Aortic smooth muscle cell (primary cell): Measurements from ENCODE around the gene PCDHGB6. TPM values are rescaled to one million over a fixed set of nuclear protein-coding genes. Genes with fewer than 3 reads are reported as not detected.

Experiments used
- total RNA-seq: library from RNA; depleted of rRNA; stranded (reverse); fragments of >200 nt; gene quantifications from 2 replicates; pipeline ENCODE4 v1.2.3, GENCODE V29; 2014

Gene PCDHGB6
- 3.3 and 4.7 TPM in 2 replicates for total RNA-seq

DNA sequence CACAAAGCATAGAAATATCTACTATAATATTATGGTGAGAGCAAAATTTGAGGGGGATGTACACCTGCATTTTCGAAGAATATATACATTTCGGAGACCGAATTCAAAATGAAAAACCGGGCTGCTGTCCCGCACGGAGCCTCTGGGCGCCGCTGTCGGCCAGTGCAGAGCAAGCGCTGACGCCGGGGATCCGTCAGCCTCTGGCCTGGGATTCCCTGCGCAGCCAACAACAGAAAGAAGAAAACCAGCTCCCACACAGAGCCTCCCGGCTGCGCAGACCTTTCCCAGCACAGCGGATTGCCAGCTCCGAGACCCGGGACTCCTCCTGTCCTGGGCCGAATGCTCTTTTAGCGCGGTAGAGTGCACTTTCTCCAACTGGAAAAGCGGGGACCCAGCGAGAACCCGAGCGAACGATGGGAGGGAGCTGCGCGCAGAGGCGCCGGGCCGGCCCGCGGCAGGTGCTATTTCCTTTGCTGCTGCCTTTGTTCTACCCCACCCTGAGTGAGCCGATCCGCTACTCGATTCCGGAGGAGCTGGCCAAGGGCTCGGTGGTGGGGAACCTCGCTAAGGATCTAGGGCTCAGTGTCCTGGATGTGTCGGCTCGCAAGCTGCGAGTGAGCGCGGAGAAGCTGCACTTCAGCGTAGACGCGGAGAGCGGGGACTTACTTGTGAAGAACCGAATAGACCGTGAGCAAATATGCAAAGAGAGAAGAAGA, at the start of gene PCDHGB6:
Gene PCDHGB6, plus strand, starts transcription at position 232 of the 716 bp plus-strand sequence. Its CDS starts 182 bp downstream, at position 414.

DNA sequence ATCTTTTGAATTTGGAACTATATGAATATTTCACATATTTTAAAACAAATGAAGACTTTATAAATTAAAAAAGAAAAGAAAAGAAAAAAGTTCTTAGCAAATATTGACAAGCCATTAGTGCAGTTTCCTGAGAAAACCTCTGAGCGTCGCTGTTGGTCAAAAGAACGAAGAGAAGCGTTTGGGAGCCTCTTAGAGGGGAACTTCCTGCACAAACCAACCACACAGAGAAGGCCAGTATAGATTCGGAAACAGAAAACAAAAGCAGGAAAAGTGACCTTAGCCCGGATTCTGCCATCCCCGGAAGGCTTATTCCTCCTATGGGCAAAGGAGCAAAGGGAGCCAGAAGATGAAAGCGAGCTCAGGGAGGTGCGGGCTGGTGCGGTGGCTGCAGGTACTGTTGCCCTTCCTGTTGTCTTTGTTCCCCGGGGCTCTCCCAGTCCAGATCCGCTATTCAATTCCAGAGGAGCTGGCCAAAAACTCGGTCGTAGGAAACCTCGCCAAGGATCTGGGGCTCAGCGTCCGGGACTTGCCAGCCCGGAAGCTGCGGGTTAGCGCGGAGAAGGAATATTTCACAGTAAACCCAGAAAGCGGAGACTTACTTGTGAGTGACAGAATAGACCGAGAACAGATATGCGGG, 47.9 kb upstream of the PCDHGB6 start, which contains the start of gene PCDHGB2:
Gene PCDHGB2, plus strand, starts transcription at position 205 of the 637 bp plus-strand sequence. Its CDS starts 142 bp downstream, at position 347.

DNA sequence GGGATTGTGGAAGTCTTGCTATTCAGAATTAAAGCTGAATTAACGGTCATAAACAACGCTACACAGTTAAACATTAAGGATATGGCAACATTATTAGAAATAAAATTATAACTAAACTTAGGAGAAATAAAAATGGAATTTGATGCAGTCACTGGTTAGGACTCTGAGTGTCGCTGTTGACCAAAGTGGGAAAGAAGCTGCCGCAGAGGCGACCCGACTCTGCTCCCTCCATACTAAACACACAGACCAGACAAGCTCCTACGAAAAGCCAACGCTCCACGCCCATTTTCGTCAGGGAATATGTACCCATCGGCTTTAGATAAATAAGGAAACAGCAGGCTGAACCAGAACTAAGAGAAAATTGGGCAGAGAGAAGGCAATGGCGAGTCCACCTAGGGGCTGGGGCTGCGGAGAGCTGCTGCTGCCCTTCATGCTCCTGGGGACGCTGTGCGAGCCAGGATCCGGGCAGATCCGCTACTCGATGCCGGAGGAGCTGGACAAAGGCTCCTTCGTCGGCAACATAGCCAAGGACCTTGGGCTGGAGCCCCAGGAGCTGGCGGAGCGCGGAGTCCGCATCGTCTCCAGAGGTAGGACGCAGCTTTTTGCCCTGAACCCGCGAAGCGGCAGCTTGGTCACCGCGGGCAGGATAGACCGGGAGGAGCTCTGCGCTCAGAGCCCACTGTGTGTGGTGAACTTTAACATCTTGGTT, 43.7 kb upstream of the PCDHGB6 start, which contains the start of gene PCDHGA5:
Gene PCDHGA5, plus strand, starts transcription at position 211 of the 709 bp plus-strand sequence. Its CDS starts 169 bp downstream, at position 380.

DNA sequence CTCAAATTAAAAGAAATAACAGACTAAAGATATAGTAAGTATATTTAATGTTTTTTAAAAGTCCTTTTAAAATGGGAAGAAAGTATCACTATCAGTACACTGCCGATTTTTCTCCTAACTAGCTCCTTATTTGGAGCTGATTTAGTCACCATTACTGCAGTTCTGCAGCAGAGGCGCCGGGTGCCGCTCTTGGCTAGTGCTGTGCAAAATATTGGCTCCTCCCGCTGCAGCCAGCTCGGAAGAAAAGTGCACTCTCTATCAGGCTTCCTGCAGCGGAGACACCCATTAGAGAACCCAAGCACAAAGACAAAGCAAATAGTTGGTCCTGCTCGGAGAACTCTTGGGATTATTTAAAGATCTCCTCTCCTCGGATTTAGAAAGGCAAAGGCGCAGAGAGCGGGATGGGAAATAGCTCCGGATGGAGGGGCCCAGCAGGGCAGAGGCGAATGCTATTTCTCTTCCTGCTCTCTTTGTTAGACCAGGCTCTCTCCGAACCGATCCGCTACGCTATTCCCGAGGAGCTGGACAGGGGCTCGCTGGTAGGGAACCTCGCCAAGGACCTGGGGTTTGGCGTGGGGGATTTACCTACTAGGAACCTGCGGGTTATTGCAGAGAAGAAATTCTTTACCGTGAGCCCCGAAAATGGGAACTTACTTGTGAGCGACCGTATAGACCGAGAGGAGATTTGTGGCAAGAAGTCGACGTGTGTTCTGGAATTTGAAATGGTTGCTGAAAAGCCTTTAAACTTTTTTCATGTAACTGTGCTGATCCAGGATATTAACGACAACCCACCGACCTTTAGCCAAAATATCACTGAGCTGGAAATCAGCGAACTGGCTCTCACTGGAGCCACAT, 37.6 kb upstream of the PCDHGB6 start, which contains the start of gene PCDHGB3:
Gene PCDHGB3, plus strand, starts transcription at position 249 of the 855 bp plus-strand sequence. Its CDS starts 153 bp downstream, at position 402.

DNA sequence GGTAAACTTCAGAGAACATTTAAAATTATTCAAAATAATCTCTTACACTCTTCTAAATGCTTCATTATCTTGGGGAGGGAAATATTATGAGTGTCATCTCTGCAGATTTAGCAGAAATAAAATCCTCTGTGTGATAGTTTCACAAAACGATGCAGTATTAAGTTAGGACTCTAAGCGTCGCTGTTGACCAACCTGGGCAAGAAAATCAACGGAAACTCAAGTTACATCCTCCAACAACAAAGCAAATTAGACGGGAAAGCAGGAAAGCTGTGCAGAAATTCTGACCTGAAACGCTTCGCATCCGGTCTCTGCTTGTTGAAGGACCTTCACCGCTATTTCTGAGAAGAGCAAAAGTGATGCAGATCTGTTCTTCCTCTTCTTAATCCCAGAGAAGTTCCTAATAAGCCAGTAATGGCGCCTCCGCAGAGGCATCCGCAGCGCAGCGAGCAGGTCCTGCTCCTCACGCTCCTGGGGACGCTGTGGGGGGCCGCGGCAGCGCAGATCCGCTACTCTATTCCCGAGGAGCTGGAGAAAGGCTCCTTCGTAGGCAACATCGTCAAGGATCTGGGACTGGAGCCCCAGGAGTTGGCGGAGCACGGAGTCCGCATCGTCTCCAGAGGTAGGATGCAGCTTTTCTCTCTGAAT, 34.0 kb upstream of the PCDHGB6 start, which contains the start of gene PCDHGA6:
Gene PCDHGA6, plus strand, starts transcription at position 219 of the 645 bp plus-strand sequence. Its CDS starts 193 bp downstream, at position 412.

DNA sequence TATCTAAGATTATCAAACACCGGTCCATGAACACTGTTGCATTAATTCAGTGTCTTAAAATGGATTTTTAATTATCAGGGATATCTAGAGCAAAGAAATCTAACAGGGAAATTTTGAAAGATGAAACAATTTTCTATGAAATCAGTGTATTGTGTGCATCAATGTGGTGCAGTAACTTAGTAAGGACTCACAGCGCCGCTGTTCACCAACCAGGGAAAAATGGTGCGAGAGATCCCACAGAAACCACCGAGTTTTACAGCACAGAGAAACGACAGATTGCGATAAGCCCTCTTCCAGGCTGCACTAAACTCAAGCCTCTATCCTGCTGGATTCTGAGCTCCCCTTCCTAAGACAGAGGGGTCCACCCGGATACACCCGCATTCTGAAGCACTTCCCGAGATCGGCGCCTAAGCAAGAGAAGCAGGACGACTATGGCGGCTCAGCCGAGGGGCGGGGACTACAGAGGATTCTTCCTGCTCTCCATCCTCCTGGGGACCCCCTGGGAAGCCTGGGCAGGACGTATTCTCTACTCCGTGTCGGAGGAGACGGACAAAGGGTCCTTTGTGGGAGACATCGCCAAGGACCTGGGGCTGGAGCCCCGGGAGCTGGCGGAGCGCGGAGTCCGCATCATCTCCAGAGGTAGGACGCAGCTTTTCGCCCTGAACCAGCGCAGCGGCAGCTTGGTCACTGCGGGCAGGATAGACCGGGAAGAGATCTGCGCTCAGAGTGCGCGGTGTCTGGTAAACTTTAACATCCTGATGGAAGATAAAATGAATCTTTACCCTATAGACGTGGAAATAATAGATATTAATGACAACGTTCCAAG, 25.1 kb upstream of the PCDHGB6 start, which contains the start of gene PCDHGA7:
Gene PCDHGA7, plus strand, starts transcription at position 274 of the 826 bp plus-strand sequence. Its CDS starts 158 bp downstream, at position 432.

DNA sequence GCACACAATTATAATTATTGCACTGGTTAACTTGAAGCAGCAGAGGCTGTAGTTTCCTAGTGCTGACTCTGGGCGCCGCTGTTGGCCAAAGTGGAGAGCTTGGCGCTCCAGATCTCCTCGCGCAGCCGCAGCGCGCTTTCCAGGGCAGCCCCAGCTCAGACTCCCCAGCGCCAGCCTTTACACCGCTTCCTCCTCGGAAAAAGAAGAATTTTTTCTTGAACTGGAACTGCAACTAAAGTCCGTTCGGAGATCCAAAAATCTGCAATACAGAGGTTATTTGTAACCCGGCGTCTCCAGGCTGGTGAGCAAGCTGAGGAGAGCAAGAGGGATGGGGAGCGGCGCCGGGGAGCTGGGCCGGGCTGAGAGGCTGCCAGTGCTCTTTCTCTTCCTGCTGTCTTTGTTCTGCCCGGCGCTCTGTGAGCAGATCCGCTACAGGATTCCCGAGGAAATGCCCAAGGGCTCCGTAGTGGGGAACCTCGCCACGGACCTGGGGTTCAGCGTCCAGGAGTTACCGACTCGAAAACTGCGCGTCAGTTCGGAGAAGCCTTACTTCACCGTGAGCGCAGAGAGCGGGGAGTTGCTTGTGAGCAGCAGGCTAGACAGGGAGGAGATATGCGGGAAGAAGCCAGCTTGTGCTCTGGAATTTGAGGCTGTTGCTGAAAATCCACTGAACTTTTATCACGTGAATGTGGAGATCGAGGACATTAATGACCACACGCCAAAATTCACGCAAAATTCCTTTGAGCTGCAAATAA, 20.1 kb upstream of the PCDHGB6 start, which contains the start of gene PCDHGB4:
Gene PCDHGB4, plus strand, starts transcription at position 142 of the 755 bp plus-strand sequence. Its CDS starts 187 bp downstream, at position 329.

DNA sequence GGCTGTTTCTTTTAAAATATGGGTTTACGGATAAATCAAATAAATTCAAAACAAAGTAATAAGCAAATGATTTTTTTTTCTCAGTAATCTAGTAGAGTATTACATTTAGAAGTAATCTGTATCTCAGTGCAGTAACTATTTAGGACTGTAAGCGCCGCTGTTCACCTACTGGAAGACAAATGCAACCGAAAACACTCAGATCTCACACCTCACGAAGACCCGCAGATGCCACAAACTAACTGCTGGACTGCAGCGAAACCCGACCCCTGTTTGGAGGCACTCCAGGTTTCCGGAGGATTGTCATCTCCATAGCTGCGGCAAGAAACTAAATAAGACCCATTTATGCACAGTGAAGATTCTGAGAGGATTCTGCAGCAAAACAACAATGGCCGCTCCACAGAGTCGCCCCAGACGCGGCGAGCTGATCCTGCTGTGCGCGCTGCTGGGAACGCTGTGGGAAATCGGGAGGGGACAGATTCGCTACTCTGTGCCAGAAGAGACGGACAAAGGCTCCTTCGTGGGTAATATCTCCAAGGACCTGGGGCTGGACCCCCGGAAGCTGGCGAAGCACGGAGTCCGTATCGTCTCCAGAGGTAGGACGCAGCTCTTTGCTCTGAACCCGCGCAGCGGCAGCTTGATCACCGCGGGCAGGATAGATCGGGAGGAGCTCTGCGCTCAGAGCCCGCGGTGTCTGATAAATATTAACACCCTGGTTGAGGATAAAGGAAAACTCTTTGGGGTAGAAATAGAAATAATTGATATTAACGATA, 15.2 kb upstream of the PCDHGB6 start, which contains the start of gene PCDHGA8:
Gene PCDHGA8, plus strand, starts transcription at position 205 of the 770 bp plus-strand sequence. Its CDS starts 181 bp downstream, at position 386.

DNA sequence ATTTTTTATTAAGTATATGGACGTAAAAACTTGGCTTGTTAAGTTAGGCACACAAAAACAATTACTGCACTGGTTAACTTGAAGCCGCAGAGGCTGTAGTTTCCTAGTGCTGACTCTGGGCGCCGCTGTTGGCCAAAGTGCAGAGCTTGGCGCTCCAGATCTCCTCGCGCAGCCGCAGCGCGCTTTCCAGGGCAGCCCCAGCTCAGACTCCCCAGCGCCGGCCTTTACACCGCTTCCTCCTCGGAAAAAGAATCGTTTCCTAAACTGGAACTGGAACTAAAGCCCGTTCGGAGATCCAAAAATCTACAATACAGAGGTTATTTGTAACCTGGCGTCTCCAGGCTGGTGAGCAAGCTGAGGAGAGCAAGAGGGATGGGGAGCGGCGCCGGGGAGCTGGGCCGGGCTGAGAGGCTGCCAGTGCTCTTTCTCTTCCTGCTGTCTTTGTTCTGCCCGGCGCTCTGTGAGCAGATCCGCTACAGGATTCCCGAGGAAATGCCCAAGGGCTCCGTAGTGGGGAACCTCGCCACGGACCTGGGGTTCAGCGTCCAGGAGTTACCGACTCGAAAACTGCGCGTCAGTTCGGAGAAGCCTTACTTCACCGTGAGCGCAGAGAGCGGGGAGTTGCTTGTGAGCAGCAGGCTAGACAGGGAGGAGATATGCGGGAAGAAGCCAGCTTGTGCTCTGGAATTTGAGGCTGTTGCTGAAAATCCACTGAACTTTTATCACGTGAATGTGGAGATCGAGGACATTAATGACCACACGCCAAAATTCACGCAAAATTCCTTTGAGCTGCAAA, 9.9 kb upstream of the PCDHGB6 start, which contains the start of gene PCDHGB5:
Gene PCDHGB5, plus strand, starts transcription at position 192 of the 796 bp plus-strand sequence. Its CDS starts 181 bp downstream, at position 373.

DNA sequence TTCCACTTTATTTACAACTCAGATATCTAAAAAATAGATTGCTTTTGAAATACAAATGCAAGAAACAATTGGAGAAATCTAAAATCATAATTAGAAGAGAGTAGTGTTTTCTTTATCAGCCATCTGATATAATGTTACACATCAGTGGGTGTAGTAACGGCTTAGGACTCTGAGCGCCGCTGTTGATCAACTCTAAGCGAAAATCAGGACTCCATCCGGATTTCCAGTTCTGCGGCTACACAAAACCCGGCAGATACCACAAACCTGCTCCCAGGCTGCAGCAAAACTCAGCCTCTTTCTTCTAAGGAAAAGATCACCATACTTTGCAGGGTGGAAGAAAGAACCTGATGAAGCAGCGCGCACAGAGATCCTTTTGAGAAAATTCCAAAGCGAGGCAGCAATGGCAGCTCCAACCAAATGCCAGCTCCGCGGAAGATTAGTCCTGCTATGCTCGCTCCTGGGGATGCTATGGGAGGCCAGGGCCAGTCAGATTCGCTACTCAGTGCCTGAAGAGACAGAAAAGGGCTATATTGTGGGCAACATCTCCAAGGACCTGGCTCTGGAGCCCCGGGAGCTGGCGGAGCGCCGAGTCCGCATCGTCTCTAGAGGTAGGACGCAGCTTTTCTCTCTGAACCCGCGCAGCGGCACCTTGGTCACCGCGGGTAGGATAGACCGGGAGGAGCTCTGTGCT, 5.1 kb upstream of the PCDHGB6 start, which contains the start of gene PCDHGA9:
Gene PCDHGA9, plus strand, starts transcription at position 226 of the 691 bp plus-strand sequence. Its CDS starts 175 bp downstream, at position 401.

DNA sequence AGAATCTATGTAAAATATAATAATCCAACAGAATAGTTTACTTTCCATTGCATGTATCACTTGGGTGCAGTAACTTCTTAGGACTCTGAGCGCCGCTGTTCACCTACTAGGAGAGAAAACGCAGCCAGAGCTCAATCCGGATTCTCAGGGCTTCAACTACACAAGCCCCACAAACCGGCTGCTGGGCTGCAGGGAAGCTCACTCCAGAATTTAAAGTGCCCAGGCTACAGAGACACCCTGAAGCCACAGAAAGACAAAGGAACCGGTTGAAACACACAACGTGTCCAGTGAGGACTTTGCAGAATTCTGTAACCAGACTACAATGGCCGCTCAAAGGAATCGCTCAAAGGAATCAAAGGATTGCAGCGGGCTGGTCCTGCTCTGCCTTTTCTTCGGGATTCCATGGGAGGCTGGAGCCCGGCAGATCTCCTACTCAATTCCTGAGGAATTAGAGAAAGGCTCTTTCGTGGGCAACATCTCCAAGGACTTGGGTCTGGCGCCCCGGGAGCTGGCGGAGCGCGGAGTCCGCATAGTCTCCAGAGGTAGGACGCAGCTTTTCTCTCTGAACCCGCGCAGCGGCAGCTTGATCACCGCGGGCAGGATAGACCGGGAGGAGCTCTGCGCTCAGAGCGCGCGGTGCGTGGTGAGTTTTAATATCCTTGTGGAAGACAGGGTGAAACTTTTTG, 5.2 kb downstream of the PCDHGB6 start, which contains the start of gene PCDHGA10:
Gene PCDHGA10, plus strand, starts transcription at position 134 of the 686 bp plus-strand sequence. Its CDS starts 189 bp downstream, at position 323.

DNA sequence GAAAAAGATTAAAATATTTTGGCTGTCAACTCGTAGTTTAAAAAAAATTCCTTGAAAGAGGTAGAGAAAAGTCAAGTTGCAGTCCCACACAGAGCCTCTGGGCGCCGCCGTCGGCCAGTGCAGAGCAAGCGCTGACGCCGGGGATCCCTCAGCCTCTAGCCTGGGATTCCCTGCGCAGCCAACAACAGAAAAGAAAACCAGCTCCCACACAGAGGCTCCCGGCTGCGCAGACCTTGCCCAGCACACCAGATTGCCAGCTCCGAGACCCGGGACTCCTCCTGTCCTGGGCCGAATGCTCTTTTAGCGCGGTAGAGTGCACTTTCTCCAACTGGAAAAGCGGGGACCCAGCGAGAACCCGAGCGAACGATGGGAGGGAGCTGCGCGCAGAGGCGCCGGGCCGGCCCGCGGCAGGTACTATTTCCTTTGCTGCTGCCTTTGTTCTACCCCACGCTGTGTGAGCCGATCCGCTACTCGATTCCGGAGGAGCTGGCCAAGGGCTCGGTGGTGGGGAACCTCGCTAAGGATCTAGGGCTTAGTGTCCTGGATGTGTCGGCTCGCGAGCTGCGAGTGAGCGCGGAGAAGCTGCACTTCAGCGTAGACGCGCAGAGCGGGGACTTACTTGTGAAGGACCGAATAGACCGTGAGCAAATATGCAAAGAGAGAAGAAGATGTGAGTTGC, 9.8 kb downstream of the PCDHGB6 start, which contains the start of gene PCDHGB7:
Gene PCDHGB7, plus strand, starts transcription at position 184 of the 679 bp plus-strand sequence. Its CDS starts 183 bp downstream, at position 367.

DNA sequence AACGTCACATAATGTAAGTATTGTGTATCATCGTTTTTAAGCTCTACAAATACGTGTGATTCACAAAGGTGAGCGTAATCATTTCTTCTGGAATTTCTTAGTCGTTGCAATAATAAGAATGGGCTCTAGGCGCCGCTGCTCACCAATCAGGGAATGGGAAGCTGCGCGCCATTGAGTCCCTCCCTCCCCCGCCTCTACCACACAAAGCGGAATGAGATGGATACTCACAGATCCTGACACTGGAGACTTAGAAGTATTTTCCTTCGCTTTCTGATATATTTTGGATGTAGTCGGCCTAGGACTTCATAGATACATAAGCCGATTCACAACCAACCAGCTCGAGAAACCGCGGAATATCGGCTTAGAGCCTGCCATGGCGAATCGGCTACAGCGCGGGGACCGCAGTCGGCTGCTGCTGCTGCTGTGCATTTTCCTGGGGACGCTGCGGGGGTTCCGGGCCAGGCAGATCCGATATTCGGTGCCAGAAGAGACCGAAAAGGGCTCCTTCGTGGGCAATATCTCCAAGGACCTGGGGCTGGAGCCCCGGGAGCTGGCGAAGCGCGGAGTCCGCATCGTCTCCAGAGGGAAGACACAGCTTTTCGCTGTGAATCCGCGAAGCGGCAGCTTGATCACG, 13.2 kb downstream of the PCDHGB6 start, which contains the start of gene PCDHGA11:
Gene PCDHGA11, plus strand, starts transcription at position 197 of the 634 bp plus-strand sequence. Its CDS starts 177 bp downstream, at position 374.

DNA sequence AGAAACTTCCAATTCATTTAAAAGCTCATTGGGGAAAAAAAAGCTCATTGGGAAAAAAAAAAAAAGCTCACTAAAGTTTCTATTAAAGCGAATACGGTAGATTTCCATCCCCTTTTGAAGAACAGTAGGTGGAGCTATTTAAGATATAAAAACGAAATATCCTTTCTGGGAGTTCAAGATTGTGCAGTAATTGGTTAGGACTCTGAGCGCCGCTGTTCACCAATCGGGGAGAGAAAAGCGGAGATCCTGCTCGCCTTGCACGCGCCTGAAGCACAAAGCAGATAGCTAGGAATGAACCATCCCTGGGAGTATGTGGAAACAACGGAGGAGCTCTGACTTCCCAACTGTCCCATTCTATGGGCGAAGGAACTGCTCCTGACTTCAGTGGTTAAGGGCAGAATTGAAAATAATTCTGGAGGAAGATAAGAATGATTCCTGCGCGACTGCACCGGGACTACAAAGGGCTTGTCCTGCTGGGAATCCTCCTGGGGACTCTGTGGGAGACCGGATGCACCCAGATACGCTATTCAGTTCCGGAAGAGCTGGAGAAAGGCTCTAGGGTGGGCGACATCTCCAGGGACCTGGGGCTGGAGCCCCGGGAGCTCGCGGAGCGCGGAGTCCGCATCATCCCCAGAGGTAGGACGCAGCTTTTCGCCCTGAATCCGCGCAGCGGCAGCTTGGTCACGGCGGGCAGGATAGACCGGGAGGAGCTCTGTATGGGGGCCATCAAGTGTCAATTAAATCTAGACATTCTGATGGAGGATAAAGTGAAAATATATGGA, 22.7 kb downstream of the PCDHGB6 start, which contains the start of gene PCDHGA12:
Gene PCDHGA12, plus strand, starts transcription at position 176 of the 782 bp plus-strand sequence. Its CDS starts 253 bp downstream, at position 429.

